PC-3 (cell line): ENCODE measurements around the gene SSC5D. TPM values are rescaled to one million over a fixed set of nuclear protein-coding genes. Genes with fewer than 3 reads are reported as not detected.

ENCODE experiments used
- ATAC-seq: fragments of 200-7000 bp; cut with Tn5 transposase; 2 replicates; pipeline ENCODE4 v1.9.1; 2020; ENCODE audit warnings: mild to moderate bottlenecking, moderate library complexity
- Bru-seq: library from RNA; stranded (reverse); fragments of 400-500 nt; gene quantifications from one replicate; lab custom pipeline; 2021; lab: Mats Ljungman, UMichigan
- BruChase-seq, 2 experiments: library from RNA; stranded (reverse); fragments of 400-500 nt; gene quantifications; one replicate each; lab custom pipeline; 2021; lab: Mats Ljungman, UMichigan
- BruUV-seq: library from RNA; stranded (reverse); fragments of 400-500 nt; replicated peaks from 2 replicates; lab custom pipeline; 2021; lab: Mats Ljungman, UMichigan
- CTCF ChIA-PET: fragments of 300-600 bp; sonication (Branson Sonifier 250); formaldehyde crosslinking; loops from one replicate; lab custom pipeline; 2022; ENCODE audit warnings: antibody characterized with exemption; lab: Charles Lee
- POLR2A ChIA-PET: fragments of 300-600 bp; sonication (Branson Sonifier 250); formaldehyde crosslinking; loops from one replicate; lab custom pipeline; 2022; ENCODE audit warnings: antibody characterized with exemption; ENCODE audit not compliant: unreplicated experiment; lab: Charles Lee
- DNase-seq: peaks from one replicate; pipeline ENCODE4 v3.0.0-alpha.2; 2015
- H2AFZ ChIP-seq: fragments of 300-600 bp; sonication (generic); 2 replicates; pipeline ENCODE4 v1.6.0; 2016; ENCODE audit warnings: antibody characterized with exemption, low read length
- H3F3A ChIP-seq: fragments of 300-600 bp; sonication (generic); one replicate; pipeline ENCODE4 v1.6.0; 2017; ENCODE audit warnings: antibody characterized with exemption, low read length, control low read depth, mild to moderate bottlenecking; ENCODE audit not compliant: unreplicated experiment
- H3K27ac ChIP-seq: fragments of 300-600 bp; sonication (generic); 2 replicates; pipeline ENCODE4 v1.5.1; 2016; ENCODE audit warnings: mild to moderate bottlenecking, low read length
- H3K27me3 ChIP-seq: fragments of 300-600 bp; sonication (generic); 2 replicates; pipeline ENCODE4 v1.6.1; 2016; ENCODE audit warnings: low read length, mixed read lengths
- H3K36me3 ChIP-seq: fragments of 300-600 bp; sonication (generic); 2 replicates; pipeline ENCODE4 v1.6.1; 2016; ENCODE audit warnings: low read depth, mixed run types, low read length, mixed read lengths
- H3K4me1 ChIP-seq: fragments of 300-600 bp; sonication (generic); 2 replicates; pipeline ENCODE4 v1.5.1; 2016; ENCODE audit warnings: low read length; ENCODE audit not compliant: insufficient read depth
- H3K4me2 ChIP-seq: fragments of 300-600 bp; sonication (generic); 2 replicates; pipeline ENCODE4 v1.6.0; 2016; ENCODE audit warnings: low read length
- H3K4me3 ChIP-seq: fragments of 300-600 bp; sonication (generic); 2 replicates; pipeline ENCODE4 v1.5.1; 2016; ENCODE audit warnings: mild to moderate bottlenecking, low read length, mixed read lengths
- H3K79me2 ChIP-seq: fragments of 300-600 bp; sonication (generic); 2 replicates; pipeline ENCODE4 v1.6.1; 2017; ENCODE audit warnings: low read length, mixed read lengths
- H3K9ac ChIP-seq: fragments of 300-600 bp; sonication (generic); 2 replicates; pipeline ENCODE4 v1.6.0; 2016; ENCODE audit warnings: mild to moderate bottlenecking, low read length
- H3K9me2 ChIP-seq: fragments of 300-600 bp; sonication (generic); replicated peaks from 2 replicates; pipeline ENCODE4 v1.6.1; 2016; ENCODE audit warnings: mixed run types, low read length, mixed read lengths
- H3K9me3 ChIP-seq: fragments of 300-600 bp; sonication (generic); 2 replicates; pipeline ENCODE4 v1.6.1; 2016; ENCODE audit warnings: low read length, mixed read lengths
- H4K20me1 ChIP-seq: fragments of 300-600 bp; sonication (generic); 2 replicates; pipeline ENCODE4 v1.6.1; 2016; ENCODE audit warnings: low read length, mixed read lengths
- EZH2 ChIP-seq: fragments of 300-600 bp; sonication (generic); IDR thresholded peaks from one replicate; pipeline ENCODE4 v1.6.1; 2017; ENCODE audit warnings: antibody characterized with exemption, mild to moderate bottlenecking, low read length; ENCODE audit not compliant: unreplicated experiment
- EZH2phosphoT487 ChIP-seq: fragments of 300-600 bp; sonication (generic); IDR thresholded peaks from 2 replicates; pipeline ENCODE4 v1.6.1; 2018; ENCODE audit warnings: mild to moderate bottlenecking, antibody characterized with exemption, low read length, borderline replicate concordance
- intact Hi-C: fragments of 100-400 bp; cut with micrococcal nuclease; formaldehyde crosslinking; loops from 2 replicates; pipeline ENCODE4 v1.9.0; 2023
- long read RNA-seq: library from polyadenylated mRNA; unstranded; transcript quantifications from one replicate; pipeline ENCODE4 v2.0.0, GENCODE V29; 2021; ENCODE audit not compliant: unreplicated experiment
- total RNA-seq: library from RNA; depleted of rRNA; stranded (reverse); fragments of >200 nt; gene quantifications from 2 replicates; pipeline ENCODE4 v1.2.3, GENCODE V29; 2014; rRNA removed
- TF ChIP-seq, protein P1 (sequence below): fragments of 300-600 bp; sonication (generic); conservative IDR thresholded peaks from 2 replicates; pipeline ENCODE4 v1.5.1; 2017; ENCODE audit warnings: antibody characterized with exemption, low read depth, mild to moderate bottlenecking, low read length

Gene SSC5D
- total RNA-seq (0.17 TPM in 1 of 2 replicates, not detected in the other), Bru-seq, nascent RNA (percentile 21 among the genes with signal in this experiment), BruChase-seq, experiment 1, labeled RNA remaining after a 6-hour chase (percentile 30 among the genes with signal in this experiment), BruChase-seq, experiment 2, labeled RNA remaining after a 2-hour chase (percentile 21 among the genes with signal in this experiment)
- long read RNA-seq, partial matches to known transcripts, result 0 of 1 reads
- long read RNA-seq, other reads (novel, unspliced or antisense), result 1 of 1 reads

DNA sequence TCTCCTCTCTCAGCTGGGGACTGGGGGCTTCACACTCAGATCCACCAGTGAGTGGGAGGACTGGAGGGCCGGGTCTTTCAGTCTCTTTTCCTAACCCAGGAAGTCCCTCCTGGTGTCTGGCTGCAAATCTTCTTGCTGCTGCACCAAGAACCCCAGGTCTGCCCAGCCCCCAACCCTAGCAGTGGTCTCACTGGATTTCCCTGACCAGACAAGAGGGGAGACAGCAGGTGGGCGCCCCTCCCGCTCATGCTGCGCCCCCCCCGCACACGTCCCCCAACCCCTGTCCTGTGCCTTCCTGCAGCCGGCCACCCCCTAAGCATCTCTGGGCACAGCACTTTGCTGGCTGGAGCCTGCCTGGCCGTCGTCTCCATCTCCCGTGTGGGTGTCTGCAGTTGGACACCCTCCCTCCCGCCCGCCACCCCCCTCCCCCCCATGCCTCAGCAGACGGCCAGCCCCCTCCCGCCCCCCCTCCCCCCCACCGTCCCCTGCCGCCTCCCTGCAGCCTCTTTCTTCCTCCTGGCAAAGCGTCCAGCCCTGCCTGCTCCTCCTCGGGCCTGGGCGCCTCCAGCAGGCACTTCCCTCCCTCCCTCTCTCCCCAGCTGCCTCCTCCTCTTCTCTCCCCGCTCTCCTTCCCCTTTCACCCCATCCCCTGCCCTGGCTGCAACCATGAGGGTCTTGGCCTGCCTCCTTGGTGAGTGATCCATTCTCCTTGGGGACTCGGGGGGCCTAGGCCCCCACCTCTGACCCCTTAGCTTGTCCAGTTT is at the start of gene SSC5D:
Gene SSC5D (plus strand): TSS at position 513 of the 764 bp plus-strand sequence. CDS start 154 bp downstream, at position 667.
- ChIA-PET POLR2A (no interaction called here), CTCF (interaction anchor here (0.5 to 1.9 kb wide), 3 partner anchors 12 to 82 kb away, joined by 3 to 13 read pairs (median 3); partner anchors contain the start of gene ZNF628)
- Histone ChIP-seq H3K9me2 (no peaks in the 10 kb centered on the region), H3K4me3 (peak within 1 kb of the TSS; percentile 9; the same call in 1 of the 2 replicates), H3K4me1 (peaks cover 33% of the 10 kb centered on the region), H3K36me3 (no peaks in the 10 kb centered on the region), H4K20me1 (no peaks in the 10 kb centered on the region), H3K79me2 (no peaks in the 10 kb centered on the region), H2AFZ (peak within 1 kb of the TSS; percentile 39), H3K9me3 (no peaks in the 10 kb centered on the region), H3F3A (peaks cover 3% of the 10 kb centered on the region), H3K4me2 (peak within 1 kb of the TSS; percentile 70), H3K9ac (peak within 1 kb of the TSS; percentile 18), H3K27ac (peak within 1 kb of the TSS; percentile 73), H3K27me3 (no peaks in the 10 kb centered on the region)
- TF ChIP-seq EZH2 (no peak), EZH2phosphoT487 (no peak)
- TF ChIP-seq, protein P1, sequence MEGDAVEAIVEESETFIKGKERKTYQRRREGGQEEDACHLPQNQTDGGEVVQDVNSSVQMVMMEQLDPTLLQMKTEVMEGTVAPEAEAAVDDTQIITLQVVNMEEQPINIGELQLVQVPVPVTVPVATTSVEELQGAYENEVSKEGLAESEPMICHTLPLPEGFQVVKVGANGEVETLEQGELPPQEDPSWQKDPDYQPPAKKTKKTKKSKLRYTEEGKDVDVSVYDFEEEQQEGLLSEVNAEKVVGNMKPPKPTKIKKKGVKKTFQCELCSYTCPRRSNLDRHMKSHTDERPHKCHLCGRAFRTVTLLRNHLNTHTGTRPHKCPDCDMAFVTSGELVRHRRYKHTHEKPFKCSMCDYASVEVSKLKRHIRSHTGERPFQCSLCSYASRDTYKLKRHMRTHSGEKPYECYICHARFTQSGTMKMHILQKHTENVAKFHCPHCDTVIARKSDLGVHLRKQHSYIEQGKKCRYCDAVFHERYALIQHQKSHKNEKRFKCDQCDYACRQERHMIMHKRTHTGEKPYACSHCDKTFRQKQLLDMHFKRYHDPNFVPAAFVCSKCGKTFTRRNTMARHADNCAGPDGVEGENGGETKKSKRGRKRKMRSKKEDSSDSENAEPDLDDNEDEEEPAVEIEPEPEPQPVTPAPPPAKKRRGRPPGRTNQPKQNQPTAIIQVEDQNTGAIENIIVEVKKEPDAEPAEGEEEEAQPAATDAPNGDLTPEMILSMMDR, result no peak
- no TSS peak for BruUV-seq
- no peak for DNase-seq
- intact Hi-C loops, result no loop called here
- no peak for ATAC-seq

GRCh38 chr19:55439052-55439451 is 49.2 kb upstream of the SSC5D start:
- H3K4me2 ChIP-seq, result no peak overlapping the region
- ChIA-PET CTCF (no interaction called here), POLR2A (no interaction called here)
- H3F3A ChIP-seq, result no peaks in the 10 kb centered on the region
- H3K79me2 ChIP-seq, result no peaks in the 10 kb centered on the region
- ATAC-seq, result no peak
- H3K36me3 ChIP-seq, result no peaks in the 10 kb centered on the region
- TF ChIP-seq EZH2phosphoT487 (no peak), EZH2 (no peak)
- TF ChIP-seq, protein P1, result no peak
- H3K9me2 ChIP-seq, result no peaks in the 10 kb centered on the region
- H3K4me3 ChIP-seq, result no peak overlapping the region
- H3K9ac ChIP-seq, result no peak overlapping the region
- peaks cover 34% of the 10 kb centered on the region for H3K27me3 ChIP-seq
- BruUV-seq, result no TSS peak
- DNase-seq, result no peak
- no peak overlapping the region for H2AFZ ChIP-seq
- H3K4me1 ChIP-seq, result no peaks in the 10 kb centered on the region
- H3K27ac ChIP-seq, result no peak overlapping the region
- intact Hi-C loops, result no loop called here
- H4K20me1 ChIP-seq, result no peaks in the 10 kb centered on the region; the same call in 1 of the 2 replicates
- H3K9me3 ChIP-seq, result no peaks in the 10 kb centered on the region
